ENCODE data around the gene RHOBTB1.
"Not testable (repeated sequence)": the region's sequence is repeated elsewhere in the genome, so short reads cannot be mapped to it uniquely, and the experiment has no call there.

DNA sequence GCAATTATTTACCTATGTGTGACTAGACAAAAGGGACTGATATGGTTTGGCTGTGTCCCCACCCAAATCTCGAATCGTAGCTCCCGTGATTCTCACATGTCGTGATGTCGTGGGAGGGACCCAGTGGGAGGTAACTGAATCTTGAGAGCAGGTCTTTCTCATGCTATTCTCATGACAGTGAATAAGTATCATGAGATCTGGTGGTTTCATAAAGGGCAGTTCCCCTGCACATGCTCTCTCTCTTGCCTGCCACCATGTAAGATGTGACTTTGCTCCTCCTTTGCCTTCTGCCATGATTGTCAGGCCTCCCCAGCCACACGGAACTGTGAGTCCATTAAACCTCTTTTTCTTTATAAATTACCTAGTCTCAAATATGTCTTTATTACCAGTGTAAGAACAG, 37.2 kb downstream of the RHOBTB1 start:
- TF ChIP-seq, protein P1, sequence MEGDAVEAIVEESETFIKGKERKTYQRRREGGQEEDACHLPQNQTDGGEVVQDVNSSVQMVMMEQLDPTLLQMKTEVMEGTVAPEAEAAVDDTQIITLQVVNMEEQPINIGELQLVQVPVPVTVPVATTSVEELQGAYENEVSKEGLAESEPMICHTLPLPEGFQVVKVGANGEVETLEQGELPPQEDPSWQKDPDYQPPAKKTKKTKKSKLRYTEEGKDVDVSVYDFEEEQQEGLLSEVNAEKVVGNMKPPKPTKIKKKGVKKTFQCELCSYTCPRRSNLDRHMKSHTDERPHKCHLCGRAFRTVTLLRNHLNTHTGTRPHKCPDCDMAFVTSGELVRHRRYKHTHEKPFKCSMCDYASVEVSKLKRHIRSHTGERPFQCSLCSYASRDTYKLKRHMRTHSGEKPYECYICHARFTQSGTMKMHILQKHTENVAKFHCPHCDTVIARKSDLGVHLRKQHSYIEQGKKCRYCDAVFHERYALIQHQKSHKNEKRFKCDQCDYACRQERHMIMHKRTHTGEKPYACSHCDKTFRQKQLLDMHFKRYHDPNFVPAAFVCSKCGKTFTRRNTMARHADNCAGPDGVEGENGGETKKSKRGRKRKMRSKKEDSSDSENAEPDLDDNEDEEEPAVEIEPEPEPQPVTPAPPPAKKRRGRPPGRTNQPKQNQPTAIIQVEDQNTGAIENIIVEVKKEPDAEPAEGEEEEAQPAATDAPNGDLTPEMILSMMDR (IDR thresholded peaks at IDR 0.05): not testable (repeated sequence)
- TF ChIP-seq POLR2AphosphoS5, POLR2A, EP300 (IDR thresholded peaks at IDR 0.05): not testable (repeated sequence)
